ENCODE measurements around the gene DRAP1.

DNA sequence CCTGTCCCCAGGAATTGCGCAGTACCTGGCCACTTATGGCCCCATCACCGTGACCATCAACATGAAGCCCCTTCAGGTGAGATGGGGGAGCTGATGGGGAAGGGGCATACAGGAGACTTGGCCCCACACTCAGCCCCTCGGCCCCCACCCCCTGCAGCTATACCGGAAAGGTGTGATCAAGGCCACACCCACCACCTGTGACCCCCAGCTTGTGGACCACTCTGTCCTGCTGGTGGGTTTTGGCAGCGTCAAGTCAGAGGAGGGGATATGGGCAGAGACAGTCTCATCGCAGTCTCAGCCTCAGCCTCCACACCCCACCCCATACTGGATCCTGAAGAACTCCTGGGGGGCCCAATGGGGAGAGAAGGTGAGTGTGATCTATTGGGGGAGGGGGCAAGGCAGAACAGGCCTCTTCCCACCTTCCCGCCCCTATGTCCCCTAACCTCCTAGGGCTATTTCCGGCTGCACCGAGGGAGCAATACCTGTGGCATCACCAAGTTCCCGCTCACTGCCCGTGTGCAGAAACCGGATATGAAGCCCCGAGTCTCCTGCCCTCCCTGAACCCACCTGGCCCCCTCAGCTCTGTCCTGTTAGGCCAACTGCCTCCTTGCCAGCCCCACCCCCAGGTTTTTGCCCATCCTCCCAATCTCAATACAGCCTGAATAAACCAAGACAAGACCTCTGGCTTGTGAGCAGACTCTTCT lies 36.0 kb upstream of the DRAP1 start:
- TF ChIP-seq POLR2AphosphoS5 (IDR thresholded peaks at IDR 0.05; ENCODE audit: low read depth, low read length) (no peak), REST (IDR thresholded peaks at IDR 0.05; ENCODE audit: insufficient read depth in 1 of 2, low read depth in 2 of 2, low read length in 2 of 2) (no peak)
